DMS53 (cell line): ENCODE results near the gene ANO6.

Experiments used
- DNase-seq: peaks from one replicate; lab custom pipeline; 2025; lab: John Stamatoyannopoulos, UW

ANO6 gene

GRCh38 chr12:45406988-45407850, 191.3 kb downstream of the ANO6 start:
- no peak for DNase-seq

- DNase-seq = no peak
Measured at GRCh38 chr12:45407981-45408728, 192.3 kb downstream of the ANO6 start.

- DNase-seq = no peak
Measured at GRCh38 chr12:45408729-45409114, 192.8 kb downstream of the ANO6 start.

- no peak for DNase-seq
Measured at GRCh38 chr12:45409966-45410365, 194.1 kb downstream of the ANO6 start.

GRCh38 chr12:45411626-45412025, 195.7 kb downstream of the ANO6 start:
- no peak for DNase-seq

- DNase-seq = peak; percentile 65
Measured at GRCh38 chr12:45415393-45415817, 199.5 kb downstream of the ANO6 start.

GRCh38 chr12:45416126-45416525, 200.2 kb downstream of the ANO6 start:
- DNase-seq = no peak

GRCh38 chr12:45418520-45418919, 202.6 kb downstream of the ANO6 start:
- no peak for DNase-seq

- DNase-seq = no peak
Measured at GRCh38 chr12:45419317-45419814, 203.5 kb downstream of the ANO6 start.

GRCh38 chr12:45421736-45422135, 205.8 kb downstream of the ANO6 start:
- no peak for DNase-seq

GRCh38 chr12:45423931-45424330, 208.0 kb downstream of the ANO6 start:
- no peak for DNase-seq

GRCh38 chr12:45425426-45425825, 209.5 kb downstream of the ANO6 start:
- no peak for DNase-seq

GRCh38 chr12:45426294-45426693, 210.4 kb downstream of the ANO6 start:
- DNase-seq = no peak

- no peak for DNase-seq
Measured at GRCh38 chr12:45427042-45427441, 211.1 kb downstream of the ANO6 start.

- no peak for DNase-seq
Measured at GRCh38 chr12:45429831-45430230, 213.9 kb downstream of the ANO6 start.

- no peak for DNase-seq
Measured at GRCh38 chr12:45431126-45431525, 215.2 kb downstream of the ANO6 start.

GRCh38 chr12:45432710-45433109, 216.8 kb downstream of the ANO6 start:
- no peak for DNase-seq

- no peak for DNase-seq
Measured at GRCh38 chr12:45433441-45433868, 217.6 kb downstream of the ANO6 start.

- no peak for DNase-seq
Measured at GRCh38 chr12:45434094-45434493, 218.2 kb downstream of the ANO6 start.

- DNase-seq = no peak
Measured at GRCh38 chr12:45435945-45436710, 220.2 kb downstream of the ANO6 start.

GRCh38 chr12:45439039-45439438, 223.1 kb downstream of the ANO6 start:
- no peak for DNase-seq

GRCh38 chr12:45446013-45446412, 230.1 kb downstream of the ANO6 start:
- no peak for DNase-seq
